ENCODE results near the gene GSTO2. TPM values are rescaled to one million over a fixed set of nuclear protein-coding genes. Genes with fewer than 3 reads are reported as not detected.

GSTO2 gene
- 37.8 and 40.3 TPM in 2 replicates for total RNA-seq

DNA sequence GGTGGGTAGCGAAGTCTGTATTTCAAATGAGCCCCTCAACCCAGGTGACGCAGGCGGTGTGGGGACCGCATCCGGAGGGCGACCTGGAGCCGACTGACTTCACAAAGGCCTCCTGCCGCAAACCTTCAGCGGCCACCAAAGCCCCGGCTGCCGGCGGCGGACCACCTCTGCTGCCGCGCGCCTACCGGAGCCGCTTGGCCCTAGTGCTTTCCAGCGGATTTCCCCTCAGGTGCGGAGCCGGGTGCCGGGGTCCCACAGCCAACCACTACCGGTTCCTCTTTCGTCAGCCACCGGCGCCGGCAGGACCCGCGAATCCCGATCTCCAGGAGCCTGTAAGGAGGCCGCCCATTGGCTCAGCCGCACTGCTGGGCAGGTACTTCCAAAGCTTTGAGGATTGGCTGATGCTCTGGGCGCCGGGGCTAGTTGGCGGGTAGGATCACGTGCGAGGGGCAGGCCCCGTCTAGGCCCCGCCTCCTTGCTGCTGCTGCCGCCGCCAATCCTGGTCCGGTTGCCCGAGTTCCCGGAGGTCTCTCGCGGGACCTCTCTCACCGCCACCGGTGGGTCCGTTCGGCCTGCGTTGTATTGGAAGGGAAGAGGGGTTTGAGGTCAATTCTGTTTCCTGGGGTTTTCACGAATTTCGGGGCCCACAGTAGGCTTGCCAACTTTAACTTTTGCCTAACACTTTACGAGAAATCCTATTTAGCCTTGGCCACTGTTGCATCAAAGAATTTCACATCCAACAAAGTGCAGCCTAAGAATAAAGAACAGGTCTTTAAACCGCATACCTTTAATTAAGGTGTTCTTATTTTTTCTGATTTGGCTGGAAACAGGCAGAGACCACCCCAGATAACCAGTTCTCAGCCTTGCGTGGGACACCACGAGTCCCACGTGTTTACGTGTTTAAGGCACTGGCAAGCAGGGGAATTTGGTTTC, at the start of gene GSTO2:
GSTO2 (plus strand) TSS at position 472 of the 933 bp plus-strand sequence. CDS start 5,732 bp downstream, outside the sequence.

DNA sequence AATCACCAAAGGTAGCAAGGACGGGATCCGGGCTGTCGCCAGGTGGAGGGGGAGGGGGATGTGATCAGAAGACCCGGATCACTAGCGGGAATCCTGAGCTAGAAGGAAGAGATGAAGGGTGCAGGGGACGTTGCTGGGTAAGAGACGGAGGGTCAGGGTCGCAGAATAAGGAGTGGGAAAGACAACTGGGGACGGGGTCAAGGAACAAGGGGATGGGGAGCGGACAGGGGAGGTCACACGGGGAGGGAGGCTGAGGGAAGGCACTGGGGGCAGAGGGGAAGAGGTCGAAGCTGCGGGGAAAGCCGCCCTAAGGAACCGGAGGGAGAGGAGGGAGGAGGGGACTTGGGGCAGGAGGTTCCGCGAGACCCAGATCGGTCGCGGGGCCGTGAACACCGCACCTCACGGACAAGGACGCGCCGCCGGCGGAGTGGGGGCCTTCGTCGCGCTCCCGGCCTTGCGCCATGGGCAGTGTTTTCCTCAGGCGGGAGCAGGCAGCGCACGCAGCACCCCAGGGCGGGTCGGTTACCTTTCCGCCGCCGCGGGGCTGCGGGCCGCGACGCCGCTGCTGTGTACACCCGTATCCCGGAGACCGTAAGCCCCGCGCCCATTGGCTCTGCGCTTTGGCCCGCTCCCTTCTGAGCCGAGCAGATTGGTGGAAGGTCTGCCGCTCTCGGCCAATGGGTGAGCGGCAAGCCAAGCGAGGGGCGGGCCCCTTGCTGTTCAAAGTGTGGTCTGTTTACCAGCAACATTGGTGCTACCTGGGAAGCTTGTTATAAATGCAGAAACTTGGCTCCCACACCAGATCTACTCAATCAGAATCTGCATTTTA, 37.0 kb upstream of the GSTO2 start, which contains the start of gene CFAP43:
CFAP43 (minus strand) TSS at position 581 of the 829 bp plus-strand sequence; CDS start at position 463, 118 bp downstream.

DNA sequence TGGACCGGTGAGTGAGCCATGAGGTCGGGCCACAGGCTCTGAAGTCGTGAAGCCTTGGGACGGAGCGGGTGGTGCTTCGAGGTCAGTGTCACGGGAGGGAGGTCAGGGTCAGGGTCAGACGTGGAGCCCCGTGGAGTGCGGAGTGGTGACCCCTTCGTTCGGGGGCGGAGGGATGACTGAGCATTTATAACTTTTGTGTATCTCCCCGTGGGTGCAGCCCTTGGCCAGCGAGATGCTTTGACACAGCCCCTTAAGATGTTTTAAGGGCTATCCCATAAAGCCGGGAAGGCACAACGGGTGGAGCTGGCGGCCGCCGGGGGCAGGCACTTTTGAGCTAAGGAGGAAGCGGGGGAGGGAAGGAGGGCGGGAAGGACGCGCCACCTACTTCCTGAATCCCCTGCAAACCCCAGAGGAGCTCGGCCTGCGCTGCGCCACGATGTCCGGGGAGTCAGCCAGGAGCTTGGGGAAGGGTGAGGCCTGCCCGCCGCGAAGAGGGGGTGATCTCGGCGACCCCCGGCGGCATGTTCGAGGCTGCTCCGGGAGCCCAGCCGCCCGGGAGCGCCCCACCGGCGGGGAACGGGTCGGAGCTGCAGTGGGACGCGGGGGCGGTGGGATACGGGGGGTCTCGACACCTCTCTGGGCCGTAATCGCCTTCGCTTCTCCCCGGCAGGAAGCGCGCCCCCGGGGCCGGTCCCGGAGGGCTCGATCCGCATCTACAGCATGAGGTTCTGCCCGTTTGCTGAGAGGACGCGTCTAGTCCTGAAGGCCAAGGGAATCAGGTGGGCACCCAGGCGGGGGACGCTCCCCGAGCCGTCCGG, 14.3 kb upstream of the GSTO2 start, which contains the start of gene GSTO1:
GSTO1 (plus strand) TSS at position 400 of the 818 bp plus-strand sequence; CDS start at position 437, 37 bp downstream.

DNA sequence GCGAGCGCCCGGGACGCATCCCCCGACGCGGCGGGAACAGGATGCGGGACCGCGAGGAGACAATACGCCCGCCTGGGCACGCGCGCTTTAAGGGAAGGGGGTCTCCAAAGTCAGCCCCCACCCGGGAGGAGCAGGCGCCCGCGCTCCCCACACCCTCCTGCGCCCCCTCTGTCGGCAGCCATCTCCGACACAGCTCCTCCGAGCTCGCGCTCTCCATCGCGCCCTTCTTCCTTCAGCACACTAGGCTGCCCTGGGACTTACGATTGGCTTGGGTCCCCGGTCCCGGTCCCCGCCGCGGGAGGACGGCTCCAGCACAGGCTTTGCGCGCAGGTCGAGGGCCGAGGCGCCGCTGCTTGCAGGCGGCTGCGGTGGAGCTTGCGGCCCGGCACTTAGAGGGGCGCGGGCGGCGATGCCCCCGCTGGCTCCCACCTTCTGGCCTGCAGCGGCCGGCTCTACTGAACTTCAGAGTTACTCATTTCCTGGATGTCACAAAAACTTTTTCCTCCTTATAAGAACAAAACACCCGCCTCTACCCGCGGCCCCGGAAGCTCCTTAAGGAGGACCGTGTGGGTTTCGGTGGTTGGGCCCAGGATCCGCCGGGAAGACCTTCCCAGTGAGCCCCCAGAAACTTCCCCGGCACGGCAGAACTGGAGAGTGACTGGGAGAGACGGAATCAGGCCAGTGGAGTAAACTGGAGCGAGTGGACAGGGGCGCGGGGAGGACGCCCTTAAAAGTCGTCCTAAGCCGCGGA, 69.2 kb downstream of the GSTO2 start, which contains the start of gene ITPRIP:
ITPRIP (minus strand) TSS at position 481 of the 751 bp plus-strand sequence. CDS start 22,414 bp downstream, outside the sequence.

DNA sequence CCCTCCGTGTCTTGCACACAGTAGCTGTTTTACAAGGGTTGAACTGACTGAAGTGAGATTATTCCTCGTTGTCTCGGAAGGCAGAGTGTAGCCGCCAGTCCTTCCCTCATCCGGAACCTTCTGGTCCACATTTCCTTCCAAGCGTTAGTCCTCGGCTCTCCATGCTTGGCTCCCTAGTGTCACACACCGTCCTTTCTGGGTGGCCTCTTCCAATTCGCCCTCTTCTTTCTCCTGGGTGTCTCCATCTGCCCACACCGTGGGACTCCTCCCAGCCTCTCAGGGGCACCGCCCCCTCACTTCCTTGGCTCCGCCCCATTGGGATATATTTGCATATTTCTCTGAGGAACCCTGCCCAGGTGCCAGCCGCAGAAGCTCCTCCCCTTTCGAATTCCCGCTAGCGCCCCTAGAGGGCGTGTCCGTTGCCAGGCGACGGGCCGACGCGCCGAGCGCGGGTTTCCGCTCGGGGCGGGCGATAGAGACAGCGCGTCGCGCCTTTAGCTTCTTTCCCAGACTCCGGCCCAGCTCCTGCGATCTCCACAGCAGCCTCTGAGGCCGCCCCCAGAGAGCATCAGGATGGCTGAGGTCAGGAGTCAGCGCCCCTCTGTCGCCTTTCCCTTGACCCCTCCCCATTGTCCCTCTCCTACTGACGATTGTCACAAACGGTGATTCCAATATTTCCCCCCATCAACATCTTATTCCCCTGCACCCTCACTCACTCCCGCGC, 84.5 kb downstream of the GSTO2 start, which contains the start of gene CFAP58:
CFAP58 (plus strand) TSS at position 509 of the 724 bp plus-strand sequence; CDS start at position 574, 65 bp downstream.

Other genes with a start within 250 kb of the GSTO2 start
- 507 and 607 TPM in 2 replicates for gene COL17A1, start 183.3 kb upstream of the GSTO2 start, total RNA-seq
- gene SFR1, start 147.0 kb upstream of the GSTO2 start, total RNA-seq: 9.1 and 9.4 TPM in 2 replicates
- gene CFAP43, start 36.8 kb upstream of the GSTO2 start, total RNA-seq: 0.09 and 0.21 TPM in 2 replicates
- gene GSTO1, start 14.3 kb upstream of the GSTO2 start, total RNA-seq: 187 and 189 TPM in 2 replicates
- 19.8 and 25.0 TPM in 2 replicates for gene ITPRIP, start 69.3 kb downstream of the GSTO2 start, total RNA-seq
- 0.05 and 0.28 TPM in 2 replicates for gene CFAP58, start 84.6 kb downstream of the GSTO2 start, total RNA-seq